HCT116 (cell line): ENCODE measurements around the gene TNFRSF12A. TPM values are rescaled to one million over a fixed set of nuclear protein-coding genes. Genes with fewer than 3 reads are reported as not detected.

ENCODE experiments used
- ATAC-seq: fragments of 200-7000 bp; cut with Tn5 transposase; 2 replicates; pipeline ENCODE4 v1.9.1; 2020; ENCODE audit warnings: mild to moderate bottlenecking, moderate library complexity
- BruUV-seq: library from RNA; stranded (reverse); fragments of 400-500 nt; replicated peaks from 2 replicates; lab custom pipeline; 2021; lab: Mats Ljungman, UMichigan
- CTCF ChIA-PET: fragments of 300-600 bp; sonication (Branson Sonifier 250); formaldehyde crosslinking; loops from one replicate; lab custom pipeline; 2021; ENCODE audit warnings: antibody characterized with exemption; lab: Charles Lee
- POLR2A ChIA-PET: fragments of 300-600, 350-600 bp; sonication (Branson Sonifier 250); formaldehyde crosslinking; loops from one replicate; lab custom pipeline; 2021; ENCODE audit warnings: antibody characterized with exemption; lab: Charles Lee
- RAD21 ChIA-PET, 2 experiments: fragments of 300-600 bp; sonication (Branson Sonifier 250); formaldehyde crosslinking; loops; one replicate each; lab custom pipeline; 2023; ENCODE audit warnings: low total read pairs in 2 of 2; ENCODE audit not compliant: uncharacterized antibody in 2 of 2, unreplicated experiment in 2 of 2, low non-redundant PET in 1 of 2; lab: Charles Lee
- DNase-seq: peaks from one replicate; pipeline ENCODE4 v3.0.0-alpha.2; 2010; ENCODE audit warnings: low read depth, low spot score
- H2AFZ ChIP-seq: fragments of 200-600 bp; shearing (Covaris generic), sonication (generic); 2 replicates; pipeline ENCODE4 v1.6.1; 2017; ENCODE audit warnings: low read depth, mixed run types, mixed read lengths, antibody characterized with exemption, low read length; ENCODE audit not compliant: poor library complexity, severe bottlenecking
- H3K27ac ChIP-seq: 2 replicates; pipeline ENCODE4 v1.5.1; 2012; ENCODE audit warnings: low read depth, low read length
- H3K27me3 ChIP-seq: fragments of 200-600 bp; sonication (generic); 2 replicates; pipeline ENCODE4 v1.6.1; 2016; ENCODE audit warnings: mixed run types, low read length, mixed read lengths; ENCODE audit not compliant: insufficient read depth
- H3K36me3 ChIP-seq, 2 experiments: fragments of 200-500 bp in 1 of 2; fragments of 200-600 bp in 1 of 2; sonication (Bioruptor generic) in 1 of 2; sonication (generic) in 1 of 2; 2 replicates each; pipeline versions ENCODE4 v1.5.1 to v1.6.1; 2014 to 2016; ENCODE audit warnings: low read length in 2 of 2, inconsistent platforms in 1 of 2, mixed read lengths in 1 of 2, mixed run types in 1 of 2; ENCODE audit not compliant: insufficient read depth in 2 of 2, control insufficient read depth in 1 of 2
- H3K4me1 ChIP-seq, 2 experiments: fragments of 200-600 bp in 1 of 2; sonication (generic) in 1 of 2; 2 replicates each; pipeline versions ENCODE4 v1.5.1 to v1.6.1; 2012 to 2017; ENCODE audit warnings: low read length in 2 of 2, inconsistent platforms in 1 of 2, mild to moderate bottlenecking in 1 of 2, mixed read lengths in 1 of 2, mixed run types in 1 of 2, moderate library complexity in 1 of 2; ENCODE audit not compliant: insufficient read depth in 2 of 2, control insufficient read depth in 1 of 2
- H3K4me2 ChIP-seq: fragments of 200-600 bp; sonication (generic); 2 replicates; pipeline ENCODE4 v1.6.1; 2017; ENCODE audit warnings: mixed run types, low read length, mixed read lengths
- H3K4me3 ChIP-seq, 2 experiments: fragments of 200-600 bp in 1 of 2; sonication (generic) in 1 of 2; replicated peaks in 1 of 2; 2 replicates each; pipeline ENCODE4 v1.5.1; 2011 to 2016; ENCODE audit warnings: low read length in 2 of 2, control low read depth in 1 of 2, low read depth in 1 of 2, mild to moderate bottlenecking in 1 of 2, mixed read lengths in 1 of 2, mixed run types in 1 of 2
- H3K79me2 ChIP-seq: fragments of 200-600 bp; sonication (generic); 2 replicates; pipeline ENCODE4 v1.6.1; 2017; ENCODE audit warnings: mild to moderate bottlenecking, mixed run types, low read length, moderate library complexity, mixed read lengths; ENCODE audit not compliant: insufficient read depth
- H3K9ac ChIP-seq: fragments of 200-600 bp; sonication (generic); 2 replicates; pipeline ENCODE4 v1.6.1; 2016; ENCODE audit warnings: low read length, mixed read lengths
- H3K9me2 ChIP-seq: fragments of 200-600 bp; sonication (generic), shearing (Covaris generic); 2 replicates; pipeline ENCODE4 v1.6.1; 2017; ENCODE audit warnings: mixed run types, mild to moderate bottlenecking, moderate library complexity; ENCODE audit not compliant: insufficient read depth
- H3K9me3 ChIP-seq, 2 experiments: fragments of 200-500 bp in 1 of 2; fragments of 200-600 bp in 1 of 2; sonication (Bioruptor generic) in 1 of 2; sonication (generic) in 1 of 2; 2 replicates each; pipeline ENCODE4 v1.6.1; 2014 to 2017; ENCODE audit warnings: low read length in 2 of 2, mixed read lengths in 2 of 2, inconsistent platforms in 1 of 2, low read depth in 1 of 2, mild to moderate bottlenecking in 1 of 2, mixed run types in 1 of 2, moderate library complexity in 1 of 2; ENCODE audit not compliant: control insufficient read depth in 1 of 2, insufficient read depth in 1 of 2
- H4K20me1 ChIP-seq: fragments of 200-600 bp; sonication (generic), shearing (Covaris generic); 2 replicates; pipeline ENCODE4 v1.6.1; 2017; ENCODE audit warnings: mixed run types, mild to moderate bottlenecking, moderate library complexity; ENCODE audit not compliant: insufficient read depth
- ATF3 ChIP-seq: IDR thresholded peaks from 2 replicates; pipeline ENCODE4 v1.6.1; 2012
- CBX3 ChIP-seq: IDR thresholded peaks from 2 replicates; pipeline ENCODE4 v1.6.1; 2012; ENCODE audit warnings: low read depth
- CEBPB ChIP-seq: IDR thresholded peaks from 2 replicates; pipeline ENCODE4 v1.6.1; 2012; ENCODE audit warnings: low read depth
- EGR1 ChIP-seq: IDR thresholded peaks from 2 replicates; pipeline ENCODE4 v1.6.1; 2012; ENCODE audit warnings: low read depth
- ELF1 ChIP-seq: IDR thresholded peaks from 2 replicates; pipeline ENCODE4 v1.6.1; 2012; ENCODE audit warnings: low read depth, borderline replicate concordance
- FOSL1 ChIP-seq: IDR thresholded peaks from 2 replicates; pipeline ENCODE4 v1.6.1; 2012; ENCODE audit warnings: low read depth
- POLR2A ChIP-seq: IDR thresholded peaks from 2 replicates; pipeline ENCODE4 v1.7.0; 2011; ENCODE audit warnings: borderline replicate concordance; ENCODE audit not compliant: insufficient read depth, insufficient read length; ENCODE audit errors: extremely low read depth
- RAD21 ChIP-seq: IDR thresholded peaks from 2 replicates; pipeline ENCODE4 v1.6.1; 2012; ENCODE audit warnings: low read depth, mild to moderate bottlenecking
- SIN3A ChIP-seq: IDR thresholded peaks from 2 replicates; pipeline ENCODE4 v1.6.1; 2012; ENCODE audit warnings: low read depth
- SP1 ChIP-seq: IDR thresholded peaks from 2 replicates; pipeline ENCODE4 v1.6.1; 2012; ENCODE audit warnings: low read depth
- SRF ChIP-seq: IDR thresholded peaks from 2 replicates; pipeline ENCODE4 v1.6.1; 2012; ENCODE audit warnings: low read depth
- YY1 ChIP-seq: IDR thresholded peaks from 2 replicates; pipeline ENCODE4 v1.6.1; 2011; ENCODE audit warnings: low read length, low read depth, moderate library complexity, mild to moderate bottlenecking; ENCODE audit not compliant: insufficient replicate concordance; ENCODE audit errors: extremely low read depth
- ZFX ChIP-seq: fragments of 450-650 bp; IDR thresholded peaks from 2 replicates; pipeline ENCODE4 v1.6.1; 2017
- ZNF274 ChIP-seq: fragments of 200-500 bp; sonication (Bioruptor generic); IDR thresholded peaks from 2 replicates; pipeline ENCODE4 v1.6.1; 2014; ENCODE audit warnings: mild to moderate bottlenecking, low read depth, low read length, inconsistent platforms
- intact Hi-C: fragments of 100-400 bp; cut with micrococcal nuclease; formaldehyde crosslinking; loops from 2 replicates; pipeline ENCODE4 v1.10.0; 2022
- total RNA-seq: library from RNA; stranded (reverse); gene quantifications from one replicate; pipeline ENCODE4 v1.2.1, GENCODE V29; 2021; ENCODE audit not compliant: unreplicated experiment
- TF ChIP-seq, protein P1 (sequence below), 3 experiments: fragments of 200-600 bp in 1 of 3; sonication (generic) in 1 of 3; IDR thresholded peaks in 2 of 3; conservative IDR thresholded peaks in 1 of 3; 2 replicates each; pipeline ENCODE4 v1.5.1; 2012 to 2017; ENCODE audit warnings: low read depth in 2 of 3, low read length in 2 of 3, antibody characterized with exemption in 1 of 3, borderline replicate concordance in 1 of 3, control low read depth in 1 of 3, mild to moderate bottlenecking in 1 of 3, mixed read lengths in 1 of 3, mixed run types in 1 of 3, moderate library complexity in 1 of 3; ENCODE audit not compliant: insufficient read depth in 1 of 3
- TF ChIP-seq, protein P2 (sequence below): IDR thresholded peaks from 2 replicates; pipeline ENCODE4 v1.6.1; 2012

TNFRSF12A gene
- total RNA-seq, 1 experiment from 2014 or later = 188 TPM

DNA sequence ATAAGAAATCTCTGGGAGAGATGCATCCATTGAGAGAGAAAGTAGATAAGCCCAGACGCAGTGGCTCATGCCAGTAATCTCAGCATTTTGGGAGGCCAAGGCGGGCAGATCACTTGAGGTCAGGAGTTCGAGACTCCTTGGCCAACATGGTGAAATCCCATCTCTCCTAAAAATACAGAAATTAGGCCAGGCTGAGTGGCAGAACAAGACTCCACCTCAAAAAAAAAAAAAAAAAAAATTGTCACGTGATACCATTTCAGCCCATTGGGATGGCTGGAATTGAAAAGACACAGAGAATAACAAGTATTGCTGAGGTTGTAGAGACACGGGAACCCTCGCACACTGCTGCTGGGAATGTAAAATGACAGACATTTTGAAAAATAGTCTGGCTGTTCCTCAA, 42.4 kb downstream of the TNFRSF12A start:
- no peak for DNase-seq
- Histone ChIP-seq H3K9ac (no peak overlapping the region), H3K4me3 (no peak overlapping the region), H2AFZ (no peak overlapping the region), H3K79me2 (no peaks in the 10 kb centered on the region), H3K9me3 (no peaks in the 10 kb centered on the region), H4K20me1 (no peaks in the 10 kb centered on the region), H3K9me2 (no peaks in the 10 kb centered on the region), H3K27me3 (no peaks in the 10 kb centered on the region), H3K4me1 (peaks cover 0 to 25% of the 10 kb centered on the region in 2 experiments; a peak in 3 of 4 replicates), H3K36me3 (no peaks in the 10 kb centered on the region), H3K4me2 (no peak overlapping the region), H3K27ac (no peak overlapping the region)
- ChIA-PET RAD21 (interaction anchor here in 1 of 2 experiments (0.7 kb wide), 1 partner anchor 632 kb away, joined by 5 read pairs; no protein-coding TSS in a partner anchor), POLR2A (interaction anchor here (0.7 to 1.0 kb wide), 2 partner anchors 98 to 192 kb away, joined by 3 to 4 read pairs; no protein-coding TSS in a partner anchor), CTCF (no interaction called here)
- intact Hi-C loops = no loop called here
- TF ChIP-seq ELF1 (no peak), ZNF274 (no peak), ATF3 (no peak), SRF (no peak), SIN3A (no peak), YY1 (no peak), ZFX (no peak), CBX3 (no peak), POLR2A (no peak), RAD21 (no peak), FOSL1 (no peak), EGR1 (no peak), CEBPB (no peak), SP1 (no peak)
- TF ChIP-seq, protein P1, sequence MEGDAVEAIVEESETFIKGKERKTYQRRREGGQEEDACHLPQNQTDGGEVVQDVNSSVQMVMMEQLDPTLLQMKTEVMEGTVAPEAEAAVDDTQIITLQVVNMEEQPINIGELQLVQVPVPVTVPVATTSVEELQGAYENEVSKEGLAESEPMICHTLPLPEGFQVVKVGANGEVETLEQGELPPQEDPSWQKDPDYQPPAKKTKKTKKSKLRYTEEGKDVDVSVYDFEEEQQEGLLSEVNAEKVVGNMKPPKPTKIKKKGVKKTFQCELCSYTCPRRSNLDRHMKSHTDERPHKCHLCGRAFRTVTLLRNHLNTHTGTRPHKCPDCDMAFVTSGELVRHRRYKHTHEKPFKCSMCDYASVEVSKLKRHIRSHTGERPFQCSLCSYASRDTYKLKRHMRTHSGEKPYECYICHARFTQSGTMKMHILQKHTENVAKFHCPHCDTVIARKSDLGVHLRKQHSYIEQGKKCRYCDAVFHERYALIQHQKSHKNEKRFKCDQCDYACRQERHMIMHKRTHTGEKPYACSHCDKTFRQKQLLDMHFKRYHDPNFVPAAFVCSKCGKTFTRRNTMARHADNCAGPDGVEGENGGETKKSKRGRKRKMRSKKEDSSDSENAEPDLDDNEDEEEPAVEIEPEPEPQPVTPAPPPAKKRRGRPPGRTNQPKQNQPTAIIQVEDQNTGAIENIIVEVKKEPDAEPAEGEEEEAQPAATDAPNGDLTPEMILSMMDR (IDR thresholded peaks at IDR 0.05 in 2 of 3, conservative IDR thresholded peaks at IDR 0.05 in 1 of 3; ENCODE audit: borderline replicate concordance in 1 of 3, insufficient read depth in 1 of 3, low read depth in 2 of 3, low read length in 2 of 3) = no peak
- TF ChIP-seq, protein P2, sequence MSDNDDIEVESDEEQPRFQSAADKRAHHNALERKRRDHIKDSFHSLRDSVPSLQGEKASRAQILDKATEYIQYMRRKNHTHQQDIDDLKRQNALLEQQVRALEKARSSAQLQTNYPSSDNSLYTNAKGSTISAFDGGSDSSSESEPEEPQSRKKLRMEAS = no peak
- BruUV-seq = no TSS peak
- no peak for ATAC-seq
